Measurements from ENCODE around the gene ATP11A.

DNA sequence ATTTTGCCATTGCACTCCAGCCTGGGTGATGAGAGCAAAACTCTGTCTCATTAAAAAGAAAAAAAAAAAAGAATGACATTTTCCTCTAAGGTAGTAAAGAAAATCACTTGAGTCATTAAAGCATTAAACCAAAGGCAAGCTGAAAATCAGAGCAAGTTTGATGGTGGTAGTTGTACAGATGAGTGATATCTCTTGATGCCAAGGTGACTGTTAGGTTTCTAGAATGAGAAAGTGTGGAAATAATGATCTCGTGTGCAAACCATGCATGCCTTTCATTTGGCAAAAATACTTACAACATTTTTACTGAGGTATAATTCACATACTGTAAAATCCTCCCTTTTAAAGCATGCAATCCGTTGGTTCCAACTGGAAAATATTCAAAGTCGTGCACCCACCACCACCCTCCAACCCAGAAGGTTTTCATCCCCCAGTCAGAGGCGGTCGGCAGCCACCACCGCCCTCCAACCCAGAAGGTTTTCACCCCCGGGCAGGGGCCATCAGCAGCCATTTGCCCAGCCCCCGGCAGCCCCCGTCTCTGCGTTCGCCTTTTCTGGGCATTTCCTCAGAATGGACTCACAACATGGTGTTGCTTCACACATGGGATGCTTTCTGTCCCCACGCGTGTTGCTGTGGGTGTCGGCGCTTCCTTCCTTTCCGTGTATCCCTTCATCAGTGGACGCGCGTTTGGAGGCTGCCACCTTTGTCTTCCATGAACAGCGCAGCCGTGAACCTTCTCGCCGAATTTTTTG lies 90.2 kb downstream of the ATP11A start:
- TF ChIP-seq, protein P1, sequence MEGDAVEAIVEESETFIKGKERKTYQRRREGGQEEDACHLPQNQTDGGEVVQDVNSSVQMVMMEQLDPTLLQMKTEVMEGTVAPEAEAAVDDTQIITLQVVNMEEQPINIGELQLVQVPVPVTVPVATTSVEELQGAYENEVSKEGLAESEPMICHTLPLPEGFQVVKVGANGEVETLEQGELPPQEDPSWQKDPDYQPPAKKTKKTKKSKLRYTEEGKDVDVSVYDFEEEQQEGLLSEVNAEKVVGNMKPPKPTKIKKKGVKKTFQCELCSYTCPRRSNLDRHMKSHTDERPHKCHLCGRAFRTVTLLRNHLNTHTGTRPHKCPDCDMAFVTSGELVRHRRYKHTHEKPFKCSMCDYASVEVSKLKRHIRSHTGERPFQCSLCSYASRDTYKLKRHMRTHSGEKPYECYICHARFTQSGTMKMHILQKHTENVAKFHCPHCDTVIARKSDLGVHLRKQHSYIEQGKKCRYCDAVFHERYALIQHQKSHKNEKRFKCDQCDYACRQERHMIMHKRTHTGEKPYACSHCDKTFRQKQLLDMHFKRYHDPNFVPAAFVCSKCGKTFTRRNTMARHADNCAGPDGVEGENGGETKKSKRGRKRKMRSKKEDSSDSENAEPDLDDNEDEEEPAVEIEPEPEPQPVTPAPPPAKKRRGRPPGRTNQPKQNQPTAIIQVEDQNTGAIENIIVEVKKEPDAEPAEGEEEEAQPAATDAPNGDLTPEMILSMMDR (IDR thresholded peaks at IDR 0.05; ENCODE audit: low read length): no peak
- TF ChIP-seq EZH2 (optimal IDR thresholded peaks at IDR 0.05; ENCODE audit: low read depth, low read length): no peak
- TF ChIP-seq EZH2phosphoT487 (IDR thresholded peaks at IDR 0.05; ENCODE audit: low read length): no peak
